Nephron progenitor cell (in vitro differentiated cells): ENCODE measurements around the gene DSPP.

ENCODE experiments used
- DNase-seq: peaks from one replicate; pipeline ENCODE4 v3.0.0; 2021
- H3K27ac Mint-ChIP-seq: 2 replicates; pipeline ENCODE4 v1.8.0; 2021; ENCODE audit warnings: mild to moderate bottlenecking, moderate library complexity, mixed read lengths
- H3K27me3 Mint-ChIP-seq: 2 replicates; pipeline ENCODE4 v1.8.0; 2021; ENCODE audit warnings: mild to moderate bottlenecking, low read depth, mixed read lengths; ENCODE audit not compliant: poor library complexity
- H3K36me3 Mint-ChIP-seq: 2 replicates; pipeline ENCODE4 v1.8.0; 2021; ENCODE audit warnings: low read depth, mixed read lengths
- H3K4me1 Mint-ChIP-seq: 2 replicates; pipeline ENCODE4 v1.8.0; 2021; ENCODE audit warnings: mixed read lengths
- H3K4me3 Mint-ChIP-seq: 2 replicates; pipeline ENCODE4 v1.8.0; 2021; ENCODE audit warnings: mild to moderate bottlenecking, moderate library complexity, mixed read lengths
- H3K9me3 Mint-ChIP-seq: 2 replicates; pipeline ENCODE4 v1.8.0; 2021; ENCODE audit warnings: mild to moderate bottlenecking, moderate library complexity, mixed read lengths
- CTCF ChIP-seq: fragments of 200-600 bp; sonication (generic); IDR thresholded peaks from 2 replicates; pipeline ENCODE4 v1.5.0; 2021; ENCODE audit warnings: antibody characterized with exemption

DSPP gene

GRCh38 chr4:87632469-87632868, 24.1 kb downstream of the DSPP start:
- peaks cover 5% of the 10 kb centered on the region for H3K27me3 Mint-ChIP-seq
- H3K4me1 Mint-ChIP-seq, result no peaks in the 10 kb centered on the region
- no peak for DNase-seq
- H3K36me3 Mint-ChIP-seq, result no peaks in the 10 kb centered on the region
- H3K4me3 Mint-ChIP-seq, result no peak overlapping the region
- no peak overlapping the region for H3K27ac Mint-ChIP-seq
- no peak for TF ChIP-seq CTCF
- peaks cover 5% of the 10 kb centered on the region for H3K9me3 Mint-ChIP-seq

DNA sequence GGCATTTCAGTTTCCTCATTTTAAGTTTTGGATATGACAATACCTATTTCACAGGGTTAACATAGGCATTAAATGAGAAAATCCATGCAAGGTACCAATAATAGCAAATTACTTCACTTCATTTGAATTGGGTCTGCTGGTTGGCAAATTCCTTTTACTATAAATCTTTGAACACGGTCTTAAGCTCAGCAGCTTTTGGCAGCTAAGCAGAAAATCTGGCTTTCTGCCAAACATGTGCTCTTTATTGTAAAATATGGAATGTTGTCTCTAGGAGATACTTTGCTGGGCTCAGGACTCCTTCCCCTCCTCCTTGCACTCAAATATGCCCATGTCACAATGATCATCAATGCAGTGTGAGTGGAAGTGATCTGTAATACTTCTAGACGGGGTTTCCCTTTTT, 24.9 kb downstream of the DSPP start:
- peaks cover 11% of the 10 kb centered on the region for H3K9me3 Mint-ChIP-seq
- TF ChIP-seq CTCF, result no peak
- no peaks in the 10 kb centered on the region for H3K36me3 Mint-ChIP-seq
- no peaks in the 10 kb centered on the region for H3K4me1 Mint-ChIP-seq
- peaks cover 7% of the 10 kb centered on the region for H3K27me3 Mint-ChIP-seq
- no peak overlapping the region for H3K27ac Mint-ChIP-seq
- no peak for DNase-seq
- H3K4me3 Mint-ChIP-seq, result no peak overlapping the region

DNA sequence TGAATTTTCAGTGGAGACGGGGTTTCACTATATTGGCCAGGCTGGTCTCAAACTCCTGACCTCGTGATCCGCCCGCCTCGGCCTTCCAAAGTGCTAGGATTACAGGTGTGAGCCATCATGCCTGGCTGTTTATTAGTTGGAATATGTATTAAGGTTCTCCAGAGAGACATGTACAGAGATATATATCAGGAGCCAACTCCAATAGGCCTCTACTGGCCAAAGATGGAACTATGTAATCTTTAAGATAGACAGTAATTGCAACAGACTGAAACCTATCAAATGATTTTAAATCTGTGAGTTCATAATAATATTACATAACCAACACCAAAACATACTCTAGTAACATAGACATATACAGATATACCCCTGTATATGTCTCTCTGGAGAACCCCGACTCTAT, 36.0 kb downstream of the DSPP start:
- peaks cover 20% of the 10 kb centered on the region for H3K9me3 Mint-ChIP-seq
- no peak for DNase-seq
- H3K4me3 Mint-ChIP-seq, result no peak overlapping the region
- TF ChIP-seq CTCF, result no peak
- no peaks in the 10 kb centered on the region for H3K36me3 Mint-ChIP-seq
- H3K27me3 Mint-ChIP-seq, result peaks cover 4% of the 10 kb centered on the region
- no peaks in the 10 kb centered on the region for H3K4me1 Mint-ChIP-seq
- no peak overlapping the region for H3K27ac Mint-ChIP-seq

GRCh38 chr4:87649980-87650379, 41.7 kb downstream of the DSPP start, which contains the start of gene DMP1:
Gene DMP1, plus strand, starts transcription at chr4:87650280. Its CDS starts 6,213 bp downstream, at chr4:87656493.
- no peak for TF ChIP-seq CTCF
- Mint-ChIP-seq H3K27ac (peak within 1 kb of the TSS; percentile 8), H3K4me3 (no peak within 1 kb of the TSS), H3K27me3 (no peaks in the 10 kb centered on the region), H3K36me3 (no peaks in the 10 kb centered on the region), H3K4me1 (peaks cover 14% of the 10 kb centered on the region), H3K9me3 (no peaks in the 10 kb centered on the region)
- no peak for DNase-seq

DNA sequence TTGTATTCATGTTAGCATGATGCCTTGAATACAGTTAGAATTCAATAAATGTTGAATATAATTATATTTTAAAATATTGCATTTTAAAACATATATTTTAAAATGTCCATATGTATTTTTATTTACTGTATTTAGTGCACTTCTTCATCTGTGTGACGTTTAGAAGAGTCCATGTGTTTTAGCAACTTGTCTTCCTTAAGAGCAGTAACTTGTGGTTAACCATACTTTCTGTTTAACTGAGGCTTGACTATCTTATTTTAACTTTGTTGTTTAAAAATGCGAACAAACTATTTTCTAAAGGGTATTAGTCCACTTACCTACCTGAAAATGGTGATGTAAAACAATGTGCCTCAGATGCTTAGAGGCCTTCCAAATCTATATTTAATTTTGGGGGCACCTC, 42.6 kb downstream of the DSPP start:
- Mint-ChIP-seq H3K9me3 (no peaks in the 10 kb centered on the region), H3K27me3 (no peaks in the 10 kb centered on the region), H3K36me3 (no peaks in the 10 kb centered on the region), H3K4me3 (no peak overlapping the region), H3K27ac (no peak overlapping the region), H3K4me1 (peaks cover 14% of the 10 kb centered on the region)
- no peak for DNase-seq
- TF ChIP-seq CTCF, result no peak

- no peak overlapping the region for H3K4me3 Mint-ChIP-seq
- H3K27ac Mint-ChIP-seq, result no peak overlapping the region
- no peaks in the 10 kb centered on the region for H3K36me3 Mint-ChIP-seq
- no peak for DNase-seq
- no peak for TF ChIP-seq CTCF
- H3K4me1 Mint-ChIP-seq, result peaks cover 14% of the 10 kb centered on the region
- no peaks in the 10 kb centered on the region for H3K9me3 Mint-ChIP-seq
- no peaks in the 10 kb centered on the region for H3K27me3 Mint-ChIP-seq
Measured at GRCh38 chr4:87651941-87652340, 43.6 kb downstream of the DSPP start.
